GM12892 (cell line): ENCODE measurements around the gene AQP7.

ENCODE experiments used
- POLR2A ChIP-seq: IDR thresholded peaks from 2 replicates; pipeline ENCODE4 v1.6.1; 2011; ENCODE audit warnings: low read depth, low read length, control low read depth
- POLR2AphosphoS5 ChIP-seq: IDR thresholded peaks from 2 replicates; pipeline ENCODE4 v1.6.1; 2011; ENCODE audit warnings: low read depth, low read length, control low read depth
- TAF1 ChIP-seq: IDR thresholded peaks from 2 replicates; pipeline ENCODE4 v1.6.1; 2011; ENCODE audit warnings: low read depth, mild to moderate bottlenecking, control low read depth, low read length, borderline replicate concordance

GRCh38 chr9:33434317-33435105, 32.1 kb upstream of the AQP7 start:
- TF ChIP-seq POLR2A (no peak), POLR2AphosphoS5 (no peak), TAF1 (no peak)
